Measurements from ENCODE around the gene SELENOF. TPM values are rescaled to one million over a fixed set of nuclear protein-coding genes. Genes with fewer than 3 reads are reported as not detected.

SELENOF gene
- total RNA-seq, 1 donor from 2014 or later, result 198 TPM

DNA sequence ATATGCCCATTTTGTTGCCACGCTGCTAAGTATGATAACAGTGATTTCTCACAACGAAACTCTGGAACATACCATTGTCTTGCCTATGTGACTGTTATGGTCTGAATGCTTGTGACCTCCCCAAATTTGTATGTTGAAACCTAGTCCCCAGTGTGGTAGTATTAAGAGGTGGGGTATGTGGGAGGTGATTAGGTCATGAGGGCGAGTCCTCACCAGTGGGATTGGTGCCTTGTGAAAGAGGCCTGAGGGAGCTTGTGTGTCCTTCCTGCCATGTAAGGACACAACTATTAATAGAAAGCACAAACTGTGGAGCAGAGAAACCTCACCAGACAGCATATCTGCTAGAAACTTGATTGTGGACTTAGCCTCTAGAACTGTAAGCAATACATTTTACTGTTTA lies 84.6 kb downstream of the SELENOF start:
- H3K4me3 Mint-ChIP-seq (ENCODE audit: unreplicated experiment), result no peak overlapping the region
- H3K27ac Mint-ChIP-seq (ENCODE audit: unreplicated experiment), result no peak overlapping the region
- H3K36me3 Mint-ChIP-seq (ENCODE audit: unreplicated experiment), result no peaks in the 10 kb centered on the region
- no peak for DNase-seq (ENCODE audit: extremely low spot score, unreplicated experiment)
- H3K4me1 Mint-ChIP-seq (ENCODE audit: unreplicated experiment), result peaks cover 3% of the 10 kb centered on the region
- H3K27me3 Mint-ChIP-seq (ENCODE audit: unreplicated experiment), result peaks cover 8% of the 10 kb centered on the region
- H3K9me3 Mint-ChIP-seq (ENCODE audit: unreplicated experiment), result no peaks in the 10 kb centered on the region
- TF ChIP-seq, protein P1, sequence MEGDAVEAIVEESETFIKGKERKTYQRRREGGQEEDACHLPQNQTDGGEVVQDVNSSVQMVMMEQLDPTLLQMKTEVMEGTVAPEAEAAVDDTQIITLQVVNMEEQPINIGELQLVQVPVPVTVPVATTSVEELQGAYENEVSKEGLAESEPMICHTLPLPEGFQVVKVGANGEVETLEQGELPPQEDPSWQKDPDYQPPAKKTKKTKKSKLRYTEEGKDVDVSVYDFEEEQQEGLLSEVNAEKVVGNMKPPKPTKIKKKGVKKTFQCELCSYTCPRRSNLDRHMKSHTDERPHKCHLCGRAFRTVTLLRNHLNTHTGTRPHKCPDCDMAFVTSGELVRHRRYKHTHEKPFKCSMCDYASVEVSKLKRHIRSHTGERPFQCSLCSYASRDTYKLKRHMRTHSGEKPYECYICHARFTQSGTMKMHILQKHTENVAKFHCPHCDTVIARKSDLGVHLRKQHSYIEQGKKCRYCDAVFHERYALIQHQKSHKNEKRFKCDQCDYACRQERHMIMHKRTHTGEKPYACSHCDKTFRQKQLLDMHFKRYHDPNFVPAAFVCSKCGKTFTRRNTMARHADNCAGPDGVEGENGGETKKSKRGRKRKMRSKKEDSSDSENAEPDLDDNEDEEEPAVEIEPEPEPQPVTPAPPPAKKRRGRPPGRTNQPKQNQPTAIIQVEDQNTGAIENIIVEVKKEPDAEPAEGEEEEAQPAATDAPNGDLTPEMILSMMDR (IDR thresholded peaks at IDR 0.05), result no peak

DNA sequence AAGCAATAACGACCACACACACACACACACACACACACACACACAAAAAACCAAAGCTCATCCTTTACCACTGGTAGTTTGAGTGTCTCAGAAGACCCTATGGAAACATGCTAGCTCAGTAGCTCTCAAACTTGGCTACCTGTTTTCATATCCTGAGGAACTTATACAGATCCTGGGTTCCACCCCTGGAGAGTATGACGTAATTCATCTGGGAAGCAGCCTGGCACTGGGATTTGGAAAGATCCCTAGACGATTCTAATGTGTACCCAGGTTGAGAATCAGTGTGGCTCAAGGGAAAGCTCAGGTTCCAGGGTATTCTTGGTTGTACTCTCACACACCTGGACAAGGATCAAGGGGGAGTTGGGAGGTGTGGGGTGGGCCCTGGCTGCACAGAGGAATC lies 85.9 kb downstream of the SELENOF start:
- TF ChIP-seq, protein P1 (IDR thresholded peaks at IDR 0.05), result no peak
- peaks cover 15% of the 10 kb centered on the region for H3K27me3 Mint-ChIP-seq (ENCODE audit: unreplicated experiment)
- H3K4me1 Mint-ChIP-seq (ENCODE audit: unreplicated experiment), result no peaks in the 10 kb centered on the region
- no peak overlapping the region for H3K27ac Mint-ChIP-seq (ENCODE audit: unreplicated experiment)
- H3K4me3 Mint-ChIP-seq (ENCODE audit: unreplicated experiment), result no peak overlapping the region
- no peak for DNase-seq (ENCODE audit: extremely low spot score, unreplicated experiment)
- H3K9me3 Mint-ChIP-seq (ENCODE audit: unreplicated experiment), result no peaks in the 10 kb centered on the region
- H3K36me3 Mint-ChIP-seq (ENCODE audit: unreplicated experiment), result no peaks in the 10 kb centered on the region

GRCh38 chr1:86826856-86827255 lies 87.1 kb downstream of the SELENOF start:
- no peaks in the 10 kb centered on the region for H3K4me1 Mint-ChIP-seq (ENCODE audit: unreplicated experiment)
- no peaks in the 10 kb centered on the region for H3K36me3 Mint-ChIP-seq (ENCODE audit: unreplicated experiment)
- H3K9me3 Mint-ChIP-seq (ENCODE audit: unreplicated experiment), result no peaks in the 10 kb centered on the region
- H3K4me3 Mint-ChIP-seq (ENCODE audit: unreplicated experiment), result no peak overlapping the region
- DNase-seq (ENCODE audit: extremely low spot score, unreplicated experiment), result no peak
- peaks cover 20% of the 10 kb centered on the region for H3K27me3 Mint-ChIP-seq (ENCODE audit: unreplicated experiment)
- H3K27ac Mint-ChIP-seq (ENCODE audit: unreplicated experiment), result no peak overlapping the region
- TF ChIP-seq, protein P1 (IDR thresholded peaks at IDR 0.05), result no peak

GRCh38 chr1:86825319-86825718 lies 88.6 kb downstream of the SELENOF start:
- no peaks in the 10 kb centered on the region for H3K9me3 Mint-ChIP-seq (ENCODE audit: unreplicated experiment)
- H3K27ac Mint-ChIP-seq (ENCODE audit: unreplicated experiment), result no peak overlapping the region
- peaks cover 20% of the 10 kb centered on the region for H3K27me3 Mint-ChIP-seq (ENCODE audit: unreplicated experiment)
- no peak overlapping the region for H3K4me3 Mint-ChIP-seq (ENCODE audit: unreplicated experiment)
- no peak for DNase-seq (ENCODE audit: extremely low spot score, unreplicated experiment)
- TF ChIP-seq, protein P1 (IDR thresholded peaks at IDR 0.05), result no peak
- H3K36me3 Mint-ChIP-seq (ENCODE audit: unreplicated experiment), result no peaks in the 10 kb centered on the region
- no peaks in the 10 kb centered on the region for H3K4me1 Mint-ChIP-seq (ENCODE audit: unreplicated experiment)

DNA sequence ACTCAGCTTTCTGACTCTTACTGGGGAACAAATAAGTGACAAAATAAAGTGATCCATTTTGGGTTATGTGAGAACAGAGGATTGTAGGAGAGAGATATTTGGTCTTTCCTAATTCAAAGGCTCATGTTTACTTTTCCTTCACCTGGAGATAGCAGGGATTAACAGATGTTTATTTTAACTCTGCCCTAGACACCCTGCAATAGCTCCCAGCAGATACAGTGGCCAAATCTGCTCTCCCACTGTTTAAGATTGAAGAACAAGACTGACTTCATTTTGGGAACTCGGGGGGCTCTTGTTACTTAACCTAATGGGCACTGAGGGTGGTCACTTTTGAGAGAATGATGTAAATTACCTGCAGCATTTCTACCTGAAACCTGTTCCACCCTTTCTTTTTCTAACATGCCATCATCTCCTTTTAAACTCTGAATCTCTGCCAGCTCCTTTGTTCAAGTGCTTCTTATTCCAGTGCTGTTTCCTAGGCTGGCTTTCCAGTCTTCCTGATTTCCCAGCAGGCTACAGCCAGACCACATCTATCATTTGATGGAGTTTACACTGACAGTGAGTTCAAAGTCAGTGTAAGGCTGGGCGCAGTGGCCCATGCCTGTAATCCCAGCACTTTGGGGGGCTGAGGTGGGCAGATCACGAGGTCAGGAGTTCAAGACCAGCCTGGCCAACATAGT lies 90.0 kb downstream of the SELENOF start:
- Mint-ChIP-seq H3K27ac (ENCODE audit: unreplicated experiment) (no peak overlapping the region), H3K4me1 (ENCODE audit: unreplicated experiment) (no peaks in the 10 kb centered on the region), H3K9me3 (ENCODE audit: unreplicated experiment) (no peaks in the 10 kb centered on the region), H3K4me3 (ENCODE audit: unreplicated experiment) (no peak overlapping the region), H3K27me3 (ENCODE audit: unreplicated experiment) (peaks cover 20% of the 10 kb centered on the region), H3K36me3 (ENCODE audit: unreplicated experiment) (no peaks in the 10 kb centered on the region)
- DNase-seq (ENCODE audit: extremely low spot score, unreplicated experiment), result no peak
- TF ChIP-seq, protein P1 (IDR thresholded peaks at IDR 0.05), result no peak
